Activated CD8-positive, alpha-beta memory T cell treated with anti-CD3 and anti-CD28 coated beads for 1 hour (primary cell): ENCODE measurements around the gene BMAL1.
A peak's percentile ranks its signal among the peaks of the same experiment; 100 is the strongest.
"Not testable (repeated sequence)": the region's sequence is repeated elsewhere in the genome, so short reads cannot be mapped to it uniquely, and the experiment has no call there.

ENCODE experiments used
- DNase-seq, 2 donors: peaks; one replicate each; pipeline ENCODE4 v3.0.0-alpha.2; 2020; ENCODE audit warnings: low read depth in 1 of 2; ENCODE audit errors: extremely low read depth in 1 of 2

BMAL1 gene

DNA sequence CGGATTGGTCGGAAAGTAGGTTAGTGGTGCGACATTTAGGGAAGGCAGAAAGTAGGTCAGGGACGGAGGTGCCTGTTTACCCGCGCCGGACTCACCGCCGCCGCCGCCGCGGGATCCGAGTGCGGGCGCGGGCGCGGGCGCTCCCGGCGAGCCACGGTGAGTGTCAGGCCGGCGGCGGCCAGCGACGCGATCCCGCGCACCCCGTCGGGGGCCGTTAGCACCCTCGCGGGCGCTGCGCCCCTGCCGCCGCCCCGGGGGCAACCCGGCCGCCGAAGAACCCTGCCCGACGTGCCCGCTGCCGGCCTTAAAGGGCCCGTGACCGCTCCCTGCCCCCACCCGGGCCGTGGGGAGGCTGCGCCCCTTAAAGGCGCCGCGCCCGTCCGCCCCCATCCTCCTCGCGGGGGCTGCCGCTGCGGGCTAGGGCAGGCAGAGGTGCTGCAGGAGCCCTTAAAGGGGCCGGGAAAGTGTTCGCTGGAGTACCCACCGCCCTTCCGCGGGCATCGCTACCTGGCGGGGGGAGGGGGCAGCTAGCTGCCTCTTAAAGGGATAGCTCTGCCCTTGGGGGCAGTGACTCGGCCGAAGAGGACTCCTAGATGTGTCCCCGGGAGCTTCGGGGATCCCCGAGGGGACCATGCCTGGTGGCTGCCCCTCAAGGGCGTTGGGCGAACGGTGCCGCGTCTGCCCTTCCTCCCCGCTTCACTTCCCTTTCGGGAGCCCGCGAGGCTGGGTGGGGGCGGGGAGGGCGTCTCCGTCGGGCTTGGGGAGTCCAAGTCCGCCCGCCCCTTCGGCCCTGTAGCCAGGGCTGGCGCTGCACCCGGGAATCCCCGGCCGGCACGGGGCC lies at the start of gene BMAL1:
BMAL1 (plus strand) TSS at position 23 of the 841 bp plus-strand sequence. CDS start 76,519 bp downstream, outside the sequence.
- peak in 1 of 2 donors; percentile 24 for DNase-seq

DNA sequence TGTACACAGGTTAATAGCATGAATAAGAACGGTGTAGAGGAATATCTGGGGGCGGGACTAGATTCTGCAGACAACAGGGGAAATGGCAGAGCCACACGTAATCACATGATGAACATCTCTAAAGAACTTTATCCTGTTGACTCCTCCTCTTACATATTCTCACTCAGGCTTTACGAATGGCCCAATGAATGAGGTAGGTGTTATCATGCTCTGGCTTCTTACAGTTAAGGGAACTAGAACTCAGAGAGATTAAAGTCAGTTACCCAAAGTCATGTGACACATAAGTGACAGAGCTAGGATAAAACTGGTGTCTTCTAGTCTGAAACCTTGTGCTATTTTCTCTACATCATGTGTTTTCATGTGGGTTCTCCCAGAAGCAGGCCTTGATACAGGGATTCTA lies 49.0 kb upstream of the BMAL1 start:
- no peak for DNase-seq

GRCh38 chr11:13229136-13229535 lies 48.5 kb upstream of the BMAL1 start:
- no peak for DNase-seq

DNA sequence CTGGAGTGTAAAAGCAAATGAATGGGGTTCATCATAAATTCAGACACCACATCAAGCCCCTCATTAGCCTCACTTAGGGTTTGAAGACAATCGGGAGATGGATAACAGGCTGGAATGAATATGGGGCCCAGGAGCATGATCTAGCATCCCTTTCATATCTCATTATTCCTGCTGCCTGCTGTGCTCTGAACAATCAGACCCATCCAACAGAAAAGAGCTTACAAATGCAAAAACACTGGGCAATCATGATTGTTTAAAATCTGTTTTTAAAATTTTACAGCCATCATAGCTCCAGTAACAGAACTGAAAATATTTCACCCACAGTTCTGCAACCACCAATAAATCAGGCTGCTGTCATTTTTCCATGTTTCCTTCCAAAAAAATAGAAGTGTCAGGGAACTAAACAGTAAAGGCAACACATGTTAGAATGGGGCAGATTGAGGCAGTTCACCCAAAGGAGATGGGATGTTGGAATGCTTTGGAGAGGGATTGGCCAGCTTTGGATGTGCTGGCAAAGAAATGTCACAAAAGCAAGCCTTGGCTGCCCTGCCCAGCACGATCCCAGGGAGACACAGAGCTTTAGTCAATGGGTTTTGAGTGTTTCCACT lies 47.8 kb upstream of the BMAL1 start:
- no peak for DNase-seq

DNA sequence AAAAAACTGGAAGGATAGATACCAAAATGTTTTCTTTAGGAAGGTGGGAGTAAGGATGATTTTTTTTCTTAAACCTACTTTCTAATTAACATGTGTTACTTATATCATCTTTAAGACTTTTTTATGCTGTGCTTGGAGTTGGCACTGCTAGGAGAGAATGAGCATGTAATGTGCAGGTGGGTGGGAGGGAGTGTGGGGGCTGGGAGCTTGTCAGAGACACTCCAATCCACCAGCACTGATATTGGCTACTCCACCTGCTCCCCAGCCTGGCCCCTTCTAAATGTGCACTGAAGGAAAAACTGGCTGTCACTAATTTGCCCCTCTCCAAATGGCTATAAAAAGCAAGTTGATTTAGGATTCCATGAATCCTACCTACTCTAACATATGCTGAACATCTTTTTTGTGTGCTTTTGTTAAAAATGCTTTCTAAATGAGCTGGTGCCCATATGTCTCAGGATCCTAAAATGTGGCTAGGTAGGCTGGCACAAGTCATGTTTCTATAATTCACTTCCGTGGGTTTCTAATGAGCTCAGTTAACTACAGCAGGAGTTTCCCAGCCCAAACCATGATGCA lies 44.3 kb upstream of the BMAL1 start:
- no peak for DNase-seq

DNA sequence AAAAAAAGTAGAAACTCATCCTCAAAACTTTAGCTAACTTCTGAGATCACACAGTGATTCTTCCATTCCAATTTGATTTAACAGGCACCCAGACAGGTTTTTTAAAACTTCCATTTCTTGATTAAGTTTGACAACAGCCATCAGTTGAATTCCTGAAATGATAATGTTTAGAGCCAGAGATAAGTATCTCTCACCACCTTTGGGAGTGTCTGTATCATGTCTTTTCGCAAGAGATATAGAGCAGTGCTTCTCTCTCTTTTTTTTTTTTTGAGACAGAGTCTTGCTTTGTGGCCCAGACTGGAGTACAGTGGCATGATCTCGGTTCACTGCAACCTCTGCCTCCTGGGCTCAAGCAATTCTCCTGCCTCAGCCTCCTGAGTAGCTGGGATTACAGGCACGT lies 41.7 kb upstream of the BMAL1 start:
- no peak for DNase-seq

GRCh38 chr11:13236626-13237025 lies 41.0 kb upstream of the BMAL1 start:
- no peak for DNase-seq

DNA sequence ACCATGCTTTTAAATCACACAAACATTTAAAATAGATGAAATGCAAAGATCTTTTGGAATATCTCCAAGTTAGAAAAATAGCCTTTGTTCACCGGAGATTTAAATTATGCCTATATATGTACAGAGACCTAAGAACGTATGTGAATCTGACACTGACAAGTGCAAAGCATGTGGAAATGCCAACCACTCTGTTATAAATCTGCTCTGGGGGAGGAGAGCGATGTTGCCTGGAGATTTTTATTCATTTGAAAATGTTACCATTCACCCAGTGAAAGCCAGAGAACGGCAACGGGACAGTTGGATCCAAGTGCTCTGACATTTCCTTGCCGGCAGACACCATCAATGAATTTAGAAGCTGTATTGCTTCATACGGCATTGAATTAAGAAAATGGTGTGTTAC lies 39.8 kb upstream of the BMAL1 start:
- DNase-seq, result no peak

GRCh38 chr11:13238879-13239514 lies 38.6 kb upstream of the BMAL1 start:
- peak; percentile 21 to 26 for DNase-seq

DNA sequence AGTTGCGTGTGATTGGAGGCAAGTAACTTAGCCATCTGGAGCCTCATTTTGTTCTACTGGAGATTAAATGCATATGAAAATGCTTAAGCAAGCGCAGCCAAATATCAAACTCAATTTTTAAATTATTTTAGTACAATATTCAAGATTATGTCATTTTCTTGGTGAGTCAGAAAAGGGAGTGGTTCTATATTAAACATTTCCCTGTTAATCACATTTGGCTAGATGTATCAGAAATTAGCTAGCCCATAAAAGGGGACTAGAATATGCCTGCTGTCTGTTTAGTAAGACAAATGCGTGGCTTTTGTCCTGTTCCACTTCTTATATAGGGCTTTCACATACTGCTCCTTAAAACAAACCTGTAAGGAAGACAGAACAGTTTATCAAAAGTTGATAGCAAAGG lies 35.0 kb upstream of the BMAL1 start:
- DNase-seq, result no peak

GRCh38 chr11:13247606-13248296 lies 29.8 kb upstream of the BMAL1 start:
- DNase-seq, result no peak

- no peak for DNase-seq
These were observed 28.4 kb upstream of the BMAL1 start for GRCh38 chr11:13249177-13249576.

- no peak for DNase-seq
These were observed 27.6 kb upstream of the BMAL1 start for GRCh38 chr11:13249992-13250391.

DNA sequence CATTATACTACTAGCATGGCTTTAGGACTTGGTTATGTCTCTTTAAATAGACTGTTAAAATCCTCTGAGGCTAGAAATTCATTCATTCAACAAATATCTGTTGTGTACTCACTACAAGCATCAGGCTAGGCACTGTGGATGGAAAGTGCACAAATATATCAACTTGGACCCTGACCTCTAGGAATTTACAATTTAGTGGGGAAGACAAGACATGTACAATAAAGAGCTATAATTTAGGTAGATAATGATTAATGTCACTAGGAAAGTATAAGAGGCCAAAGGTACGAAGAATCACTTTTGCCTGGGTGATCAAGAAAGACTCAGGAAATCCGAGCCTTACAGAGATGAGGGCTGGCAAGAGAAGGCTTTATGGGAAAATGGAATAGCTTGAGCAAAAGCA lies 25.6 kb upstream of the BMAL1 start:
- no peak for DNase-seq

DNA sequence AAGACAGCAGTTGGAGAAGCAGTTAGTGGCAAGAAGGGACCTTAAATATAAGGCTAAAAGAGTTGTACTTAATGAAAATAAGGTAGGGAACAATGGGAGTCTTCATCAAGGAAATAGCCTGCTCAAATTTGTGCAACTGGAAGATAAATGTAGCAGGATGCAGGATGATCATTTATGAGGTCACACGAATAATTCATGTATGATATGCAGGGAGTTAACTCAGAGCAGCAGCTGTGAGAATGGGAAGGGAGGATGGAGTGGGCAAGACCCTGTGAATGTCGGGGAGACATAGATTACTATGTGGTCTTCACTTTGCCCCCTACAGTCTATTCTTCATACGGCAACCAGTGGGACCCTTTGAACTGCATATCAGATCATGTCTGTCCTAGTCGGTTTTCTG lies 25.2 kb upstream of the BMAL1 start:
- no peak for DNase-seq

GRCh38 chr11:13256216-13256615 lies 21.4 kb upstream of the BMAL1 start:
- no peak for DNase-seq

- not testable (repeated sequence) for DNase-seq
These were observed 19.5 kb upstream of the BMAL1 start for GRCh38 chr11:13258061-13258460.

DNA sequence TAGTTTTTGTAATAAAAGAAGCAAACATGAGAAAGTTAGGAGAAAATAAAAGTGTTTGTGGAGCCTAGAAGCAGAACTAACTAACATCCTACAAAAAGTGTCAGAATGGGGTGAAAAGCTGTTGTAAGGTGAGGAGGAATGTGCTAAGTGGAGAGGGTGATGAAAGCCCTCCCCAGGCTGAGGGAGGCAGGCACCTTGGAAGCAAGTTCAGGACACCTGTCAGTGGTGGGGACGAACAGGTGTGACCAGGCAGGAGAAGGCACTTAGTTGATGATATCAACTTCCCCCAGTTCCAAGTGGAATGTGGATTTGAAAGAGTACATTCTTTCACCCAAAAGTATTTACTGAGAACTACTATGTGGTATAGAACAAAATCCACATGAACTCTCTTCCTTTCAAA lies 18.7 kb upstream of the BMAL1 start:
- no peak for DNase-seq

GRCh38 chr11:13259374-13259773 lies 18.2 kb upstream of the BMAL1 start:
- no peak for DNase-seq

DNA sequence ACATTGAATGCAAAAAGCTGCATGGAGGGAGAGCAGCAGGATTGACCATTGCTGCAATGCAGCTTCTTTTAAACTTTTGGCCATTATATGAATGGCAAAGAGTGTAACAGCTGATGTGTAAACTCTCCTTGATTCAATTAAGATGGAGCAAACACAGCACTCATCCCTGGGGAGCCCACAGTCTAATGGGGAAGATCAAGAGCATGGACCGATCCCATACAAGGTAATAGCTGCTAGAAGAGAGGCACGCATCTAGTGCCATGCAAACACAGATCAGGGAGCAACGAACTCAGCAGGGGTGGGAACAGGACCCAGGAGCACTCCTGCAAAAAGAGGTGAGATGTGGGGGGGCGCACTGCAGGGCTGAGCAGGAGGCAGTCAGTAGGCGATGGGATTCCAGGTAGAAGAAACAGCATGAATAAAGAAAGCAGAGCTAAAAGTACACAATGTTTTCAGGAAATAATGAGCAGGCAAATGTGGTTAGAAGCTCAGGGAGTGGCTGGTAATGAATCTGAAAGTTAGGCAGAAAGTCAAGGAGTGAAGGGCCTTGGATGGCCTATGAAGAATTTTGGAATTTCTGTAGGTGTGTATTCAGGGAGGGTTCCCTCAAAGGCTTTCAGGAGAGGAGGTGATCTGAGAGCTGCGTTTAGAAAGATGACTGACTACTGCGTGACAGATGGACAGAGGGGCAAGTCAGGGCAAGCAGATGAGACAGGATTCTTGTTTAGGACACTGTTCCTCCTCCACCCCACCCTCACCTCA lies 17.2 kb upstream of the BMAL1 start:
- no peak for DNase-seq
